HEK293 (cell line): Measurements from ENCODE around the gene RAB44.

Experiments
- CTCF ChIA-PET: fragments of 350-600 bp; formaldehyde crosslinking; extraction: SDS; loops from one replicate; lab custom pipeline; 2021; ENCODE audit warnings: antibody characterized with exemption; lab: Yijun Ruan, JAX
- POLR2A ChIA-PET: fragments of 300-600 bp; formaldehyde crosslinking; extraction: SDS; loops from one replicate; lab custom pipeline; 2020; ENCODE audit warnings: antibody characterized with exemption, inconsistent platforms; lab: Yijun Ruan, JAX
- H3K27ac ChIP-seq: fragments of 200-500 bp; sonication (Bioruptor generic); 2 replicates; pipeline ENCODE4 v1.5.1; 2014; ENCODE audit warnings: low read depth, low read length, control low read depth, inconsistent platforms; ENCODE audit errors: extremely low read depth
- H3K36me3 ChIP-seq, 2 experiments: fragments of 200-500 bp in 1 of 2; sonication (Bioruptor generic) in 1 of 2; 1 replicate in 1 of 2; 2 replicates in 1 of 2; pipeline ENCODE4 v1.5.1; 2014 to 2017; ENCODE audit warnings: inconsistent platforms in 2 of 2, low read length in 2 of 2; ENCODE audit not compliant: control insufficient read depth in 2 of 2, insufficient read depth in 1 of 2
- H3K4me1 ChIP-seq: fragments of 200-500 bp; sonication (Bioruptor generic); 2 replicates; pipeline ENCODE4 v1.5.1; 2014; ENCODE audit warnings: mild to moderate bottlenecking, low read length, inconsistent platforms; ENCODE audit not compliant: control insufficient read depth, insufficient read depth
- H3K4me3 ChIP-seq: 2 replicates; pipeline ENCODE4 v1.5.1; 2011; ENCODE audit warnings: low read depth, mild to moderate bottlenecking, control low read depth, low read length, moderate library complexity
- H3K9me3 ChIP-seq: fragments of 200-500 bp; sonication (Bioruptor generic); 2 replicates; pipeline ENCODE4 v1.5.1; 2014; ENCODE audit warnings: low read depth, low read length, inconsistent platforms; ENCODE audit not compliant: control insufficient read depth, insufficient read depth
- KLF10 ChIP-seq: fragments of 450-650 bp; IDR thresholded peaks from 2 replicates; pipeline ENCODE4 v1.5.1; 2018; ENCODE audit warnings: missing biosample characterization, mild to moderate bottlenecking, missing genetic modification characterization
- MYNN ChIP-seq: fragments of 450-650 bp; formaldehyde crosslinking; IDR thresholded peaks from 2 replicates; pipeline ENCODE4 v1.5.1; 2016; ENCODE audit warnings: missing biosample characterization, missing genetic modification characterization, borderline replicate concordance
- PBX3 ChIP-seq: sonication (generic); formaldehyde crosslinking; IDR thresholded peaks from 2 replicates; pipeline ENCODE4 v1.8.1; 2022; ENCODE audit warnings: mild to moderate bottlenecking, moderate library complexity, missing genetic modification reagents
- PRDM1 ChIP-seq: fragments of 450-650 bp; formaldehyde crosslinking; IDR thresholded peaks from 2 replicates; pipeline ENCODE4; 2016; ENCODE audit warnings: missing biosample characterization, missing genetic modification characterization
- RBAK ChIP-seq: fragments of 450-650 bp; formaldehyde crosslinking; IDR thresholded peaks from 2 replicates; pipeline ENCODE4 v1.5.1; 2016; ENCODE audit warnings: missing biosample characterization, missing genetic modification characterization
- REST ChIP-seq: fragments of 450-650 bp; formaldehyde crosslinking; IDR thresholded peaks from 2 replicates; pipeline ENCODE4 v1.5.1; 2016; ENCODE audit warnings: missing biosample characterization, missing genetic modification characterization
- YY2 ChIP-seq: fragments of 450-650 bp; formaldehyde crosslinking; IDR thresholded peaks from 2 replicates; pipeline ENCODE4 v1.5.1; 2016; ENCODE audit warnings: missing biosample characterization, missing genetic modification characterization
- ZBTB17 ChIP-seq: fragments of 450-650 bp; formaldehyde crosslinking; IDR thresholded peaks from 2 replicates; pipeline ENCODE4 v1.5.1; 2016; ENCODE audit warnings: missing biosample characterization, missing genetic modification characterization
- ZBTB21 ChIP-seq: fragments of 450-650 bp; formaldehyde crosslinking; IDR thresholded peaks from 2 replicates; pipeline ENCODE4 v1.5.1; 2017; ENCODE audit warnings: missing biosample characterization, missing genetic modification characterization
- ZBTB7A ChIP-seq: fragments of 450-650 bp; formaldehyde crosslinking; IDR thresholded peaks from 2 replicates; pipeline ENCODE4 v1.5.1; 2016; ENCODE audit warnings: low read depth, missing biosample characterization, missing genetic modification characterization
- ZFP69B ChIP-seq: fragments of 450-650 bp; formaldehyde crosslinking; IDR thresholded peaks from 2 replicates; pipeline ENCODE4 v1.5.1; 2016; ENCODE audit warnings: missing biosample characterization, missing genetic modification characterization
- ZNF140 ChIP-seq: fragments of 450-650 bp; formaldehyde crosslinking; IDR thresholded peaks from 2 replicates; pipeline ENCODE4 v1.5.1; 2016; ENCODE audit warnings: missing biosample characterization, missing genetic modification characterization
- ZNF169 ChIP-seq: fragments of 450-650 bp; formaldehyde crosslinking; IDR thresholded peaks from 2 replicates; pipeline ENCODE4 v1.5.1; 2016; ENCODE audit warnings: missing biosample characterization, missing genetic modification characterization
- ZNF239 ChIP-seq: fragments of 450-650 bp; formaldehyde crosslinking; IDR thresholded peaks from 2 replicates; pipeline ENCODE4 v1.5.1; 2016; ENCODE audit warnings: missing biosample characterization, missing genetic modification characterization
- ZNF311 ChIP-seq: fragments of 450-650 bp; formaldehyde crosslinking; IDR thresholded peaks from 2 replicates; pipeline ENCODE4 v1.5.1; 2017; ENCODE audit warnings: missing biosample characterization, missing genetic modification characterization, borderline replicate concordance
- ZNF324 ChIP-seq: fragments of 450-650 bp; formaldehyde crosslinking; IDR thresholded peaks from 2 replicates; pipeline ENCODE4 v1.5.1; 2016; ENCODE audit warnings: missing biosample characterization, missing genetic modification characterization
- ZNF423 ChIP-seq: fragments of 450-650 bp; formaldehyde crosslinking; IDR thresholded peaks from 2 replicates; pipeline ENCODE4 v1.5.1; 2016; ENCODE audit warnings: missing biosample characterization, missing genetic modification characterization
- ZNF558 ChIP-seq: fragments of 450-650 bp; formaldehyde crosslinking; IDR thresholded peaks from 2 replicates; pipeline ENCODE4 v1.5.1; 2016; ENCODE audit warnings: missing biosample characterization, missing genetic modification characterization
- ZNF623 ChIP-seq: fragments of 450-650 bp; formaldehyde crosslinking; IDR thresholded peaks from 2 replicates; pipeline ENCODE4 v1.5.1; 2016; ENCODE audit warnings: missing biosample characterization, missing genetic modification characterization
- ZNF707 ChIP-seq: fragments of 450-650 bp; formaldehyde crosslinking; IDR thresholded peaks from 2 replicates; pipeline ENCODE4 v1.5.1; 2016; ENCODE audit warnings: missing biosample characterization, missing genetic modification characterization
- ZNF777 ChIP-seq: fragments of 450-650 bp; formaldehyde crosslinking; IDR thresholded peaks from 2 replicates; pipeline ENCODE4 v1.5.1; 2017; ENCODE audit warnings: missing biosample characterization, missing genetic modification characterization, borderline replicate concordance
- TF ChIP-seq, protein P1 (sequence below): fragments of 450-650 bp; formaldehyde crosslinking; IDR thresholded peaks from 2 replicates; pipeline ENCODE4 v1.5.1; 2016; ENCODE audit warnings: missing biosample characterization, missing genetic modification characterization, low read depth

The RAB44 gene

DNA sequence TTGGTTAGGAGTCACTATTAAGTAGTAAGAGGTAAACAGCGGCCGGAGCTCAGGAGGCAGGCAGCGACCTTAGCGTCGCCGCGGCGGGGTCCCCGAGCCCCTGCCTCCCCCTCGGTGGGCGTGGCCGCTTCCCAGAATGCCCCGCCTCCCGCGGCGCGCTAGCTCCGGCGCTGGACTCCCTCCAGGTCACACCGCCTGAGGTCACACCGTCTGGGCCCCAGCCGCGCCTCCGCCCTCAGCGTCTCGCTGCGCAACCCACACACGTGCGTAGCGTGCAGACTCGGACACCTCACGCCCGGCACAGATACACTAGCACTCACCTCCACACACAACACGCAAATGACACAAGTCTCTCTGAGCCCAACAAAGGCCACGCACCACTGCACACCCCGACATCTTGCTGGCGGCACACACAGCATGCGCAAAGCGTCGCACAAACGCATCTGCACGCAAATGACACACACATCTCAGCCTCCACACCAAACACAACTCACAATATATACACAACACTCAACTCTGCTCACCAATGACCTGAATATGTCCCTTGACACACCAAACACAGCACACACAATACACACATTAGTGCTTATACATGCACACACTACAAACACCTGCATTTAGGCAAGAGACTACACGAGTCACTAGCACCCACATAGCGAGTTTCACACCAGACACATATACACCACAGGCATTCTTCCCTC is 36.7 kb upstream of the RAB44 start (continued):
- TF ChIP-seq ZNF558 (no peak), ZNF623 (tag by site-specific recombination) (no peak), ZBTB7A (tag by site-specific recombination) (no peak), ZNF707 (tag by site-specific recombination) (no peak), PBX3 (CRISPR knock-in tag) (no peak)

DNA sequence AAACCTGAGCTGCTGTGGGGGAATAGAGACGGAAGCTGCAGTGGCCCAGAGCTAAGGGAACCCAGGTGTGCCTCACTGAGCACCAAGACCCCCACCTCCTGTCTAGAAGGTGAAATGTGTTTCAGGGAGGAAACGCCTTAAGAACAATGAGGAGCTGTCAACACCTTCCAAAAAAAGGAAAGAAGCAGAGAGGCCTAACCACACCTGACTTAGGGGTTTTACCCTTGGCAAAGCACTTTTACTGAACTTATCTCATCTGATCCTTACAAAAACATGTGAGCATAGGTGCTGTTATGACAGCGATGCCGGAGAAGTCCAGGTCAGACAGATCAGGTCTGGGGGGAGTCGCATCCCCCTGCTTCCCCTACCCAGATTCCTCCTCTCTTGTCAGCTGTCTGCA is 35.2 kb upstream of the RAB44 start:
- Histone ChIP-seq H3K4me3 (no peak overlapping the region), H3K27ac (no peak overlapping the region), H3K4me1 (peaks cover 12% of the 10 kb centered on the region), H3K36me3 (no peaks in the 10 kb centered on the region), H3K9me3 (no peaks in the 10 kb centered on the region)
- CTCF ChIA-PET, result interaction anchor here (0.5 to 1.6 kb wide), 5 partner anchors 11 to 548 kb away, joined by 4 to 7 read pairs (median 4); no protein-coding TSS in a partner anchor
- TF ChIP-seq ZFP69B (tag by site-specific recombination) (no peak), ZNF239 (tag by site-specific recombination) (no peak), ZNF324 (no peak), REST (no peak), ZNF140 (tag by site-specific recombination) (no peak), ZNF169 (no peak), ZBTB17 (tag by site-specific recombination) (no peak), ZBTB21 (tag by site-specific recombination) (no peak), MYNN (no peak), PRDM1 (tag by site-specific recombination) (no peak), RBAK (tag by site-specific recombination) (no peak), ZNF423 (tag by site-specific recombination) (no peak), ZBTB7A (tag by site-specific recombination) (no peak), ZNF311 (tag by site-specific recombination) (no peak), ZNF777 (tag by site-specific recombination) (no peak), KLF10 (tag by site-specific recombination) (no peak), YY2 (tag by site-specific recombination) (no peak)
- TF ChIP-seq, protein P1, sequence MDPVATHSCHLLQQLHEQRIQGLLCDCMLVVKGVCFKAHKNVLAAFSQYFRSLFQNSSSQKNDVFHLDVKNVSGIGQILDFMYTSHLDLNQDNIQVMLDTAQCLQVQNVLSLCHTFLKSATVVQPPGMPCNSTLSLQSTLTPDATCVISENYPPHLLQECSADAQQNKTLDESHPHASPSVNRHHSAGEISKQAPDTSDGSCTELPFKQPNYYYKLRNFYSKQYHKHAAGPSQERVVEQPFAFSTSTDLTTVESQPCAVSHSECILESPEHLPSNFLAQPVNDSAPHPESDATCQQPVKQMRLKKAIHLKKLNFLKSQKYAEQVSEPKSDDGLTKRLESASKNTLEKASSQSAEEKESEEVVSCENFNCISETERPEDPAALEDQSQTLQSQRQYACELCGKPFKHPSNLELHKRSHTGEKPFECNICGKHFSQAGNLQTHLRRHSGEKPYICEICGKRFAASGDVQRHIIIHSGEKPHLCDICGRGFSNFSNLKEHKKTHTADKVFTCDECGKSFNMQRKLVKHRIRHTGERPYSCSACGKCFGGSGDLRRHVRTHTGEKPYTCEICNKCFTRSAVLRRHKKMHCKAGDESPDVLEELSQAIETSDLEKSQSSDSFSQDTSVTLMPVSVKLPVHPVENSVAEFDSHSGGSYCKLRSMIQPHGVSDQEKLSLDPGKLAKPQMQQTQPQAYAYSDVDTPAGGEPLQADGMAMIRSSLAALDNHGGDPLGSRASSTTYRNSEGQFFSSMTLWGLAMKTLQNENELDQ (tag by site-specific recombination), result no peak
- POLR2A ChIA-PET, result interaction anchor here (0.6 to 8.8 kb wide), 2 partner anchors 16 to 35 kb away, joined by 3 to 143 read pairs; partner anchors contain the start of genes CDKN1A and RAB44
